ENCODE results near the gene HSBP1L1. TPM values are rescaled to one million over a fixed set of nuclear protein-coding genes. Genes with fewer than 3 reads are reported as not detected.

The HSBP1L1 gene
- total RNA-seq, 1 donor from 2014 or later, result 48.7 TPM

GRCh38 chr18:79933765-79934164 lies 30.7 kb upstream of the HSBP1L1 start:
- peak; percentile 30 for TF ChIP-seq CTCF (IDR thresholded peaks at IDR 0.05)
- Histone ChIP-seq H3K27ac (no peak overlapping the region), H3K4me3 (no peak overlapping the region), H3K36me3 (peaks cover 11% of the 10 kb centered on the region), H3K9me3 (peaks cover 30% of the 10 kb centered on the region), H3K27me3 (no peaks in the 10 kb centered on the region), H3K4me1 (peaks cover 19% of the 10 kb centered on the region)
- intact Hi-C loops (cut with DNase I), result no loop called here
- ATAC-seq (peak; percentile 79), DNase-seq (peak; percentile 64)

GRCh38 chr18:79934311-79935097 lies 29.9 kb upstream of the HSBP1L1 start:
- DNase-seq (peak; percentile 49), ATAC-seq (peak; percentile 66)
- Histone ChIP-seq H3K27ac (no peak overlapping the region), H3K9me3 (peaks cover 25% of the 10 kb centered on the region), H3K4me1 (peaks cover 19% of the 10 kb centered on the region), H3K4me3 (no peak overlapping the region), H3K36me3 (peaks cover 6% of the 10 kb centered on the region), H3K27me3 (no peaks in the 10 kb centered on the region)
- no peak for TF ChIP-seq CTCF (IDR thresholded peaks at IDR 0.05)
- intact Hi-C loops (cut with DNase I), result no loop called here

- no peak overlapping the region for H3K27ac ChIP-seq
These were observed 29.4 kb upstream of the HSBP1L1 start for GRCh38 chr18:79935098-79935480.

GRCh38 chr18:79935499-79935898 lies 28.9 kb upstream of the HSBP1L1 start:
- H3K4me3 ChIP-seq, result no peak overlapping the region
- no peak for TF ChIP-seq CTCF (IDR thresholded peaks at IDR 0.05)
- intact Hi-C loops (cut with DNase I), result no loop called here
- no peaks in the 10 kb centered on the region for H3K36me3 ChIP-seq
- H3K4me1 ChIP-seq, result peaks cover 19% of the 10 kb centered on the region
- no peak overlapping the region for H3K27ac ChIP-seq
- DNase-seq (no peak), ATAC-seq (no peak)
- H3K27me3 ChIP-seq, result no peaks in the 10 kb centered on the region
- peaks cover 15% of the 10 kb centered on the region for H3K9me3 ChIP-seq

More at GRCh38 chr18:79935098-79935480, 29.4 kb upstream of the HSBP1L1 start:
- no peaks in the 10 kb centered on the region for H3K27me3 ChIP-seq
- peak; percentile 40 for DNase-seq
- H3K4me3 ChIP-seq, result no peak overlapping the region
- TF ChIP-seq CTCF (IDR thresholded peaks at IDR 0.05), result no peak
- peaks cover 19% of the 10 kb centered on the region for H3K9me3 ChIP-seq
- no peak for ATAC-seq
- H3K36me3 ChIP-seq, result no peaks in the 10 kb centered on the region
- intact Hi-C loops (cut with DNase I), result no loop called here
- peaks cover 19% of the 10 kb centered on the region for H3K4me1 ChIP-seq

- ATAC-seq (no peak), DNase-seq (peak; percentile 44)
- peaks cover 19% of the 10 kb centered on the region for H3K4me1 ChIP-seq
- intact Hi-C loops (cut with DNase I), result no loop called here
- no peaks in the 10 kb centered on the region for H3K27me3 ChIP-seq
- peaks cover 11% of the 10 kb centered on the region for H3K9me3 ChIP-seq
- H3K36me3 ChIP-seq, result peaks cover 4% of the 10 kb centered on the region
- no peak for TF ChIP-seq CTCF (IDR thresholded peaks at IDR 0.05)
- no peak overlapping the region for H3K27ac ChIP-seq
- H3K4me3 ChIP-seq, result no peak overlapping the region
These were observed 28.5 kb upstream of the HSBP1L1 start for GRCh38 chr18:79935925-79936324.
